GM21528 (cell line): Measurements from ENCODE around the gene ANKRD53.

Experiments used
- ATAC-seq: cut with Tn5 transposase; IDR thresholded peaks from one replicate; pipeline ENCODE4 v1.9.1; 2021; ENCODE audit warnings: mild to moderate bottlenecking, moderate library complexity; ENCODE audit not compliant: unreplicated experiment, low FRiP score

The ANKRD53 gene

DNA sequence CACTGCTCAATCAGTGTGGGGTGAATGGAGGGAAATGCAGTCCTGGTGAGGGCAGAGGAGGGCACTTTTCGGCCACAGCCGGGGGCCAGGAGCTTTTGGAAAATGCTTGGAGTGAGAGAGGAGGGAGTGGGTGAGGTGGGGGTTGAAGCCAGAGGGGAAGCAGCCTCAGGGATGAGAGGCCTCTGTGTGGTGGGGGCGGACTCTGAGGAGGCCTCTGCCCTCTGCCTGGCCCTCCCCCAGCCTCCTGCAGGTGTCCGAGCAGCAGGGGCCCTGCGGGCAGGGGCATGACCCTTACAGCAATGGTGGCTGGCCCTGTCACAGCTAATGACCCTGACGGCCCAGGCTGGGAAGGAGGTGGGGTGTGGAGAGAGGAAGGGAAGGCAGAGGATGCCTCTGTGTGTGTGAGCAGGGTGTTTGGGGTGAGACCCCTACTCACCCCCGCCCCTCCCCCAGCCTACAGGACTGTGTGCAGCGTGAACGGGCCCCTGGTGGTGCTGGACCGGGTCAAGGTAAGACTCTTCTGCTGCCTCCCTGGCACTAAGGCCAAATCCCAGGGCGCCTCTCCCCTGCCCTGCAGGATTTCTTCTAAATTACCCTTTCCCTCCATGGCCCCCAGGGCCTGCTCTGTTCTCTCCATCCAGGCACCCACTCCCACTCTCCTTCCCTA, 35.1 kb upstream of the ANKRD53 start:
- ATAC-seq = no peak

DNA sequence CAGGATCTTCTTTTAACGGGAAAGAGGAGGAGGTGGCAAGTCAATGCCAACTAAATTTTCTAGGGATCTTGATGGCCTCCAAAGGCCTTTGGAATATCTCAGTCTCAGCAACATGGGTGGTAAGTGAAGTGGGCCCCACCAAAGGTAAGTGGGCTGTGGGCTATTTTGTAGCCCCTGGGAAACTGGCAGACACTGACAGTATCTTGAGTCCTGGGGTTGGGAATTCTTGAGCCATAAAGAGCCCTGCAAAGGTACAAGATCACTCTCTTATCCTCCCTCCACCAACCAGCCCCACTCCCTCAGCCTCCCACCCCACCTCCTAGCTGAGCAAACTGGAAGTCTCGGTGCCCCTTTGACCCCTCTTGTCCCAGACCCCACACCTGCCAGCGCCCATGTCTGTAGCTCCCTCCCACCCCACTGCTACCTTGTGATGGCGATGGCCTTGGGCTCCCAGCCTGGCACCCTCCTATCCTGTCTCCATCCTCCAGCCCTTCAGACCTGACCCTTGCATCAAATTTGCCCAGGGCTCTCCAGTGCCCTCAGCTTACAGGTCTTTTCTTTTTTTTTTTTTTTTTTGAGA, 34.2 kb upstream of the ANKRD53 start:
- ATAC-seq = no peak

DNA sequence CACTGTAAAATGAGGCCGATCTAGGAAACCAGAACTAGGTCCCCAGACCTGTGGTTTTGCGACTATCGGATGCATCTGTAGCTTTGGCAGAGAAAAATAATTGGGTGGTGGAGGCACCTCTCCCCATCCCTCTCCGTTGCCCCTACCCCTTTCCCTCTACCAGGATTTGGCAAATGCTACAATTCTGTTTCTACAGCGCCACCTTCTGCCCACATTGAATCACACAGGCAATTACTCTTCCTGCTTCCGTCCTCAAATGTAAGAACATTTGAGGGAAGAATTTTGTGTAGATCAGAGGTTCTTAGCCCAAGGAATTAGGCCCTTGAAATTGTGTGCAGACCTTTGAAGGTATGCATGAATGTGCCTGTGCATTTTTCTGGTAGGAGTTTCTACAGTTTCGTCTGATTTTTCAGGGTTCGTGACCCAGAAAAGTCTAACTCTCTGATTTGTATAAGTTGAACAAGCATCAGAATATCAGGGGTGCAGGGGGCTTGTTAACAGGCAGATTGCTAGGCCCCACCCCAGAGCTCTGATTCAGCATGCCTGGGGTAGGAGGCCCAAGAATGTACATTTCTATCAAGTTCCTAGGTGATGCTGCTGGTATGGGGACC, 31.5 kb upstream of the ANKRD53 start:
- ATAC-seq = no peak

DNA sequence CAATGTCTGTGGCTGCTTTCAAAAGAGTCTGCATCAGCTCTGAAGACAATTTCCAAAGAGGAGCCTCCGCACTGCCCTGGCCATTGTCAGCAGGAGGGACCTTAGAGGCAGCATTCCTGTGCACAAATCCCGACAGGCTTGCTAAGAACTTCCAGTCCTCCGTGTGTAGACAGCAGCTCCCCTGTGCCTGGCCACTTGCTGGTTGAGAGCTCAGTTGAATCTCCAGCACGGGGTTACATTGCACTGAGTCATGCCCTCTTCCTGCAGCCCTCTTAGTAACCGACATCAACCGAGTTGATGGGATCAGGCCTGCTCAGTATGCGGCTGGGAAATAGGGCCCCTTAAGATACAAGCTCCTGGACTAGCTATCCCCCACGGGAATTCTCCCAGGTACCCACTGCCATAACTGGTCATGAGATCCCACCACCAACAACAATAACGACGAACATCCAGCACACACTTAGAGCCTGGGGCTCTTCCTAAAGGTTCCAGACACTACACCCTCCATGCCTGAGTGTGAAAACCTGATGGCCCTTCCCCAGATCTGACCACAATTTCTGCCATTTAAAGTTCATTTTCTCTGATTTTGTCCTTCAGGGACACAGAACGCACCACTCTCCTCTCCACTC, 30.8 kb upstream of the ANKRD53 start:
- ATAC-seq = no peak

DNA sequence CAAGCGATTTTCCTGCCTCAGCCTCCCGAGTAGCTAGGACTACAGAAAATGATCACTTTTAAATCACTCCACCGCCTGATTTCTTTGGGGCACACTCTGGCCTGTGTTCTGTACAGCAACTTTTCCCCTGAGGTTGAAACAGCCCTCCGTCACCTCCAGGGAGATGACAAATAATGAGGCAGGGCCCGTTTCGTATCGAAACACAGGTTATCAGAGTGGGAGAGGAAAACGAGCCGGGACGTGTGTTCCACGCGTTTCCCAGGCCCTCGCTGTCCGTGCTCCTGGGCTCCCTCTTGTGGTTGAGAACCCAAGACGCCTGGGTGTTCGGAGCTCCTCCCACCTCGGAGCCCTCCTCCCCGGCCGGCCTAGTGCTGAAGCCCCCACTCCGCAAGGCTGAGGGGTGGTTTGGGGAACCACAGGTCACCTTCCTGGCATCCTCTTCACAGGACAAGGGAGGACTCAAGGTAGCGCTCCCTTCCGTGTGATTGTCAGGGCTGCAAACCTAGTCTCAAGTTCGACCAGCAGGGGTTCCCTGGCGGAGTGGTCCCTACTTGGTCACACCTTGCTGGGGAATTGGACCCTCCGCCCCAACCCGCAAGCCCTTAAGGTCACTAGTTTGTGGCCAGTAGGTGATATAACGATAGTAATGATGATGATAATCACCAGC, 30.0 kb upstream of the ANKRD53 start:
- ATAC-seq = peak; percentile 73

DNA sequence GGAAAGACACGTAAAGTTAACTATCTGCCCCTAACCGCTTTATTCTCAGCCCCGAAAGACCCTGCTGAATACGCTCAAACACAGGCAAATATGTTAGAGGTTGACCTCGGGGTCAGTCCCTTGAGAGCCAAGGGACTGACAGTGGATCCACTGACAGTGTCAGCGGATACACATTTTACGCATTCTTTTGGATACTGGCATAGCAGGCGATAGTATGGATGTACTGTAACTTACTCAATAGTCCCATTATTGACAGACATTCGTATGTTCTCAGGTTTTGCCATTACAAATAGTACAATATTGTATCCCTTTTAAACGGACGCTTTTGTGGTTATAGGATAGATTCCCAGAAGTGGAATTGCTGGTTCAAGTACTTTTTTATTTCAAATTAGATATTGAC, 29.3 kb upstream of the ANKRD53 start:
- ATAC-seq = no peak

DNA sequence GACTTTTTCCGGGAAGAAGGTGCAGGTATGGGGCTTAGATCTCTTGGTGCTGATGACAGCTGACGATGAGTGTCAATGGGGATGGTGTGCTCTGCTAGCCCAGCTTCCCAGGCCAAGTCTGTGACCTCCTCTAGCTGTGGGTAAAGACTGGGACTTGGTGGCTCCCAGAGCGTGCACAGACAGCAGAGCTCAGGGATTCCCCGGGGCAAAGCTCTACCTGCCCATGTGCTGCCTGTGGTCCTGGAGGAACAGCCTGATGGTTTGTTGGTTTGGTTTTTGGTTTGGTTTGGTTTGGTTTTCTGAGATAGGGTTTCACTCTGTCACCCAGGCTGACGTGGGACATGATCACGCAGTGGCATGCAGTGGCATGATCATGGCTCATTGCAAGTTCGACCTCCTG, 23.5 kb upstream of the ANKRD53 start:
- ATAC-seq = no peak

DNA sequence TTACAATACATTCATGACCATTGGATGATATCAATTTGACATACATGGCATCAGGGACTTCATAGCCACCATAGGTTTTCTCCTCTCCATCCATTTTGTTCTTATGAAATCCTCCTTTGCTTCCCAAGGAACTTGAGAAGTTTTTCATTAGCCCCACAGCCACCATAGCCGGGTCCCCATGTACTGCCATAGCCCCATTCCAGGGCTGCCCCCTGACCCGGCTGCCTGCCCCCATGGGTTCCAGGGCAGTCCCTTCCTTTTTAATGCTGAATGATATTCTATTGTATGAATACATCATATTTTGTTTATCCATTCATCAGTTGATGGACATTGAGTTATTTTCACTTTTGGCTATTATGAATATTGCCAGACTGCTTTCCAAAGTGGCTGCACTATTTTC, 22.3 kb upstream of the ANKRD53 start:
- no peak for ATAC-seq

DNA sequence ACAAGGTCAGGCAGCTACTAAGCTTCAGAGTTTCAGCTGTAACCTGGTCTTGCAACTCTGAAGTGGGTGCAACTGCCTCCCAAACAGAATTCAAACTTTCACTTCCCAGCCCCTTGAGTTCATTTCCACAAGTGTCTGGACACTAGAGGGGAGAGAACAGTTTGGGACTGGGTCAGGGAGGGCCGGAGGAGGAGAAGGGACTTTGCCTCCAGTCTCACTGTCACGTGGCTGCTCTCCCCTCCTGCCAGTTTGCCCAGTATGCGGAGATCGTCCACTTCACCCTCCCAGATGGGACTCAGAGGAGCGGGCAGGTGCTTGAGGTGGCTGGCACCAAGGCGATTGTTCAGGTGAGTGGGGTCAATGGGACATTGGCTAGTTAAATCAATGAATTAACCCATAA, 20.6 kb upstream of the ANKRD53 start:
- ATAC-seq = no peak

DNA sequence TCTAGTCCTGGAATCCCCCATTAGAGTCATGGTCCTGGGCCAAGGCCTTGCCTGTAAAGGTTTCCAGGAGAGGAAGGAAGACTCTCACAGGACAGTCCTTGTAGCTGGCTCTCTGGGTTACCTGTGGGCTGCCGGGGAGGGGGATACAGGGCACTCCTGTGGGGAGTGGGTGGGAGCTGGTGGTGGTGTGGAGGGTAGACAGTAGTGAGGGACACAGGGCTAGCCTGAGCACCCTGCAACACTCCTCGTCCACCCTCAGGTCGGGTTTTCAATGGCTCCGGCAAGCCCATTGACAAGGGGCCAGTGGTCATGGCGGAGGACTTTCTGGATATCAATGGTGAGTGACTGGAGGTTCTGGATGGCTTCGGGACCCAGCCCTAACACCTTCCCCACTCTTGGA, 19.7 kb upstream of the ANKRD53 start:
- ATAC-seq = no peak

DNA sequence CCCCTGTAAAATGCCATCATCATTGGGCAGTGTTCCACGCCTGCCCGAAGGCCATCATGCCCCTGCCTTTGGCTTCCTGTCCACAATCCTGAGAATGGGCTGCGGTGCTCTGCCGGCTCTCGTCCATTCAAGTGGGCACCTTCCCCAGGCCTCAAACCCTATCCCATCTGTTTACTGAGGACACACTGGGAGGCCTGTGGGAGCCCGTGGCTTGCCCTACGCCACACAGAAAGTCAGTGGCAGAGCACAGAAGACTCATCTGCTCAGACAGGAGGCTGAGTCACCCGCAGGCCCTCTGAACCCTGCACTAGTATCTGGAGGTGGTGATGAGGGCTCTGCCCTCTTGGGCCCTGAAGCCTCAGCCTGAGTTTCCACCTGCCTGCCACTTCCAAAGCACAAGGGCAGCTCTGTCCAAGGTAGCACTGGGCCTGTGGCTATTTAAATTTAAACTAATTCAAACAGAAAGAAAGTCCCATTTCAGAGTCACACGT, 19.1 kb upstream of the ANKRD53 start:
- no peak for ATAC-seq

DNA sequence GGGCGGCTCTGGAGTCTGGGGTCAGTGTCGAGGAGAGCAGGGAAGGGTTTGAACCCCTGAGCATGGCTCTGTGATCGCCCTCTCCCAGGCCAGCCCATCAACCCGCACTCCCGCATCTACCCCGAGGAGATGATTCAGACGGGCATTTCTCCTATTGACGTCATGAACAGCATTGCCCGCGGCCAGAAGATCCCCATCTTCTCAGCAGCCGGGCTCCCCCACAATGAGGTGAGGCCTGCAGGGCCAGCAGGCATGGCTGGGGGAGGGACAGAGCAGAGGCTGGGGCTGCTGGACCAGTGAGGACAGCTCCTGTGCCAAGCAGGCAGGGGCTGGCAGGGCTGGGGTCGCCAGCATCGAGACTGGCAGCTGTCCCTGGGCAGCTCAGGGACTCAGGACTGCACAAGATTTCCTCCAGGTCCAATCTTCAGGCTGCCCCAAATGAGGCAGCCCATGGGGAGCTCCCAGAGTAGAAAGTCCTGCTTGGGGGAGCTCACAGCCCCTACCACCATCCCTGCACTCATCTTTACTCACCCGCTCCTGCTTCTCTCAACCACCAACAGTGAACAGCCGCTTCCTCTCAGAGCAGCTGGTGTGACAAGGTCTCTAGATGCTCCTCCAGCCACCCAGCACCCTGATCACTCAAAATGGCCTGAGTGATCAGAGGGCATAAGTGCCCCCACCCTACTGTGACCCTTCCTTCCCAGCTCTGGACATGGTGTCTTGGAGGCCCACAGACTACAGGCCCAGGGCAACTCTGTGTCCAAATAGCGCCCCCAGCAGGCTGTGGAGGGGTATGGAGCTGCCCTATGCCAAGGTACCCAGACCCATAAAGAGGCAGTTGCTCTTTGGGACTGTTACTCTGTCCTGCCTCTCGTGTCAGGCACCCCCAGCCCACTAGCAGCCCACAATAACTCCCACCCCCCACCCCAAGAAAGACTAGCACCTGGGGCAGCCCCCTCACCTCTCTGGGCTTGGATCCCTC, 18.3 kb upstream of the ANKRD53 start:
- ATAC-seq = no peak

DNA sequence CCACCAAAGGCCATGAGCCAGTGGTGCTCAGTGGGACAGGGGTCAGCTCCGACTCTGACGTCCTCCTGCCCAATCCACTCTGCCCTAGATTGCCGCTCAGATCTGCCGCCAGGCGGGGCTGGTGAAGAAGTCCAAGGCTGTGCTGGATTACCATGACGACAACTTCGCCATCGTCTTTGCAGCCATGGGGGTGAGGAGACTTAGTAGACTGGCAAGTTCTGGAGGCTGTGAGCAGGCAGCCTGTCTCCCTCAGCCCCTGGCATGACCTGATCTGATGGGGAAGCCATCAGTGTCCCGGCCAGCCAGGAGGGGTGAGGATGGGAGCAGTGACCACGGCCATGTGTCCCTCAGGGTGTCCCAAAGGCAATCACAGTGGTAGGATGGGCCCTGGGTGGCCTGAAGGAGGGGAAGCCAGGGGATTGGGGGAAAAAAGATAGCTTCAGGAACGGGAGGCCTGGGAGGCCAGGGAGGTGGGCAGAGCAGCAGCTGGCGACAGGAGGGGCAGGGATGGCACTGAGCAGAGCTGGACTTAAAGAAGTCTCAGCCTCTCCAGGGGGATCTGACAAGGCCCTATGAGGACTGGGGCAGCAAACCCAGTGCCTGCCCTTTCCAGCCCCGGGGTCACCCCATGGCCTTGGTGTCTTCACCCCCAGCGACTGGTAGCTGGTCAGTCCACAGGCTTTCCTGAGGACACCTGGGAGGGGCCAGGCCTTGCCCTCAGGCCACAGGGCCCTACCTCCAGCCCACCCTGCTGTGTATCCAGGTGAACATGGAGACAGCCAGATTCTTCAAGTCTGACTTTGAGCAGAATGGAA, 17.4 kb upstream of the ANKRD53 start:
- ATAC-seq = no peak

DNA sequence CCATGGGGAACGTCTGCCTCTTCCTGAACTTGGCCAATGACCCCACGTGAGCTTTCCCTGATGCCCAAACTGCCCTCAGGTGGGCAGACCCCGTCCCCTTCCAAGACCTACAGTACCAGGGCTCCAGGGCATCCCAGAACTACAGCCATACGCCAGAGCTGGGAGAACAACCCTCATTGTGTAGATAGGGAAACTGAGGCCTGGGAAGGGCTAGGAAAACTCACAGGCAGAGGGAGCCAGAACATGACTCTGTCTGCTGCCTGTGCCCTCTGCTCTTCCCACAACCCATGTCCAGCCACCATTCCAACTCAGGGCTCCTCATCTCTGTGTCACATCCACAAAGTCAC, 16.8 kb upstream of the ANKRD53 start:
- no peak for ATAC-seq

DNA sequence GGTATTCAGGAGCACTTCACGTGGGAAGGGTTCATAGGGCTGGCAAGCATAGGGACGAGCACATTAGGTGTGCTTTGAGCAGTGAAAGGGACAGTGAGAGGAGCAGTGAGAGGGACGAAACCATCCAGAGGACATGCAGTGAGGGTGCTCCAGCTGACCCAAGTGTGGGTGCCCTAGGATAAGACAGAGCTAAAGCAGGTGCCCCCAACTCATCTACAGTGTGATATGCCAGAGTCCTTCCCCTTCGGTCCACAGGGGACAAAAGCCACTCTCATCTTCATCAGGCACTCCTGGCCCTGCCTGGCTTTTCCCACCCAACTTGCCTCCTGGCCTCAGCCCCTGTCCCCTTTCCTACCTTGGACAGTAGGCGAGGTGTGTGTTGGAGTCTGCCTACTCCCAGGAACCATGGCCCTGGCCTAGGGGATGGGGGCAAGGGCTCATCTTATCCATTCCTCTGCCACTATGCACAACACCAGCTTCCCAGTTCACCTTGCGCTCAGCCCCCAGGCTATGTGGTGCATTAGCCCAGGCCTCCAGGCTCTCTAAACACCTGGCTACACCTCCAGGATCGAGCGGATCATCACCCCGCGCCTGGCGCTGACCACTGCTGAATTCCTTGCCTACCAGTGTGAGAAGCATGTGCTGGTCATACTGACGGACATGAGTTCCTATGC, 16.1 kb upstream of the ANKRD53 start:
- ATAC-seq = no peak

DNA sequence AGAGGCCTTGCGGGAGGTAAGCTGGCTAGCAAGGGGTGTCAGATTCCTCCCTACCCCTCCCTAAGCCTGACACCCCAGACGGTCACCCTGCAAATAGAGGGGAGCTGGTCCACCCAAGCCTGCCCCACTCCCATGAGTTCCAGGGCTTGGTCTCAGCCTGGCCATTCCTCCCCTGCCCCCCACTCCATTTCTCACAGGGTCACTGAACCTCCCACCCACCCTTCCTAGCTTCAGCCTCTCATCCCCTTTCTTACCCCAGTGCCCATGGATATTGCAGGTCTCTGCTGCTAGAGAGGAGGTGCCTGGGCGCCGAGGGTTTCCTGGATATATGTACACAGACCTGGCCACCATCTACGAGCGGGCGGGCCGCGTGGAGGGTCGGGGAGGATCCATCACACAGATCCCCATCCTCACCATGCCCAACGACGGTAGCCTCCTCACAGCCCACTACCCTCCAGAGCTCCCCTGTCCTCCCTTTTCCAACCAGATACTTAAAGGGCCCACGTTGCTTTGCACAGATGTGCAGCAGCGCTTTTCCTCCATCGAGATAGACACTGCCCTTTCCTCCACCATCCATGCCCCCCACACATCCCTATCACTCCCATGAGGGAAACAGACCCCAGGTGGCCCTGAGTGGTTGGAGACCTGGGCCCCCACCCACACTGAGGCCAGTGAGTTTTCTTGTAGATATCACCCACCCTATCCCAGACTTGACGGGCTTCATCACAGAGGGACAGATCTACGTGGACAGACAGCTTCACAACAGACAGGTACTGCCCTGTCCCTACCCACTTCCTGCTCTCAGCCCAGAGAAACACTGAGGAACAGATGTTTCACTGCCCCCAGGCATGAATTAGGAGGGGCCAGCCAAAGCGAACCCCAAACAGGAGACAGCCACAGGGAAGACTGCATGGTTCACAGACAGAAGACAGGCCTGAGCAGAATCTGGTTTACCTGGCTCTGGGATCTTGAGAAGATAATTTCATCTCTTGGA, 15.2 kb upstream of the ANKRD53 start:
- no peak for ATAC-seq

DNA sequence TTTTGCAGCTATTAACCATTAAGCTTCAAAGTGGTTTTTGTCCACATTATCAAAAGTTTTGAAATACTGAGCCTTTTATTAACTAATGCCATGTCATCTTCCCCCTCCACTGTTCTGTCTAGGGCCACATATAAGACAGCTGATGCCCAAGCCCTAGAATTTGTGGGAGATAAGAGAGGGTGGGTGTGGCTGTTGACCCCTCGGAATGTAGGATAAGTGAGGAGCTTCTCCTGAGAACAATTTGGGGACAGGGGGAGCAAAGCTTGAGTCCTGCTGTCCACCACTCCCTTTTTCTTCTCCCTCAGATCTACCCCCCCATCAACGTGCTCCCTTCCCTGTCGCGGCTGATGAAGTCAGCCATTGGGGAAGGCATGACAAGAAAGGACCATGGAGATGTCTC, 14.3 kb upstream of the ANKRD53 start:
- ATAC-seq = no peak
